ENCODE data around the gene ASB1. TPM values are rescaled to one million over a fixed set of nuclear protein-coding genes. Genes with fewer than 3 reads are reported as not detected.

The ASB1 gene
- total and polyA plus RNA-seq, 2 of the 13 experiments (the other 11 are each of a cell fraction or from before 2014, with no cell fraction given): 48.6 to 49.2 TPM

- Histone ChIP-seq H3K9ac (ENCODE audit: insufficient read depth, low read depth, low read length) (no peak overlapping the region), H3K4me2 (ENCODE audit: low read depth, low read length) (no peak overlapping the region), H3K27ac (ENCODE audit: extremely low read length, insufficient read depth, low read length) (no peak overlapping the region), H3K4me3 (replicated peaks in 1 of 3; ENCODE audit: insufficient read depth in 1 of 3, low read depth in 2 of 3, low read length in 3 of 3) (no peak overlapping the region), H2AFZ (ENCODE audit: low read length) (no peak overlapping the region), H3K9me3 (ENCODE audit: low read length) (no peaks in the 10 kb centered on the region), H3K4me1 (ENCODE audit: insufficient read depth, low read length) (peaks cover 4% of the 10 kb centered on the region), H3K79me2 (ENCODE audit: insufficient read depth, low read length) (no peaks in the 10 kb centered on the region), H3K36me3 (replicated peaks in 1 of 2; ENCODE audit: control insufficient read depth in 1 of 2, insufficient read depth in 2 of 2, low read length in 2 of 2) (peaks cover 0 to 3% of the 10 kb centered on the region in 2 experiments; a peak in 1 of 5 replicates), H4K20me1 (ENCODE audit: insufficient read depth, low read length) (no peaks in the 10 kb centered on the region), H3K27me3 (ENCODE audit: control insufficient read depth in 1 of 2, insufficient read depth in 2 of 2, low read length in 2 of 2) (no peaks in the 10 kb centered on the region)
- DNase-seq (ENCODE audit: low spot score) (no peak), FAIRE-seq (no peak), ATAC-seq (no peak)
- intact Hi-C loops (cut with micrococcal nuclease; ENCODE audit: unreplicated experiment) (no loop called here), in situ Hi-C loops (cut with HindIII; ENCODE audit: extremely low pct_ligation_motif_present, low pct_unique_long_range_greater_than_20kb) (no loop called here)
- CTCF ChIA-PET (ENCODE audit: low intra/inter-chr PET ratio, low total read pairs): no interaction called here
- no TSS peak for BruUV-seq (replicated peaks)
- POLR2A ChIA-PET: no interaction called here
- 93% methylated on average over 1 of the region's 1 CpG for WGBS (ENCODE audit: low lambda C conversion rate)
- no peak for TF ChIP-seq NCOA5 (CRISPR knock-in tag; IDR thresholded peaks at IDR 0.05)
- TF ChIP-seq TARDBP (CRISPR knock-in tag; IDR thresholded peaks at IDR 0.05): no peak
- TF ChIP-seq WIZ (CRISPR knock-in tag; IDR thresholded peaks at IDR 0.05): no peak
- no peak for TF ChIP-seq ZBTB1 (CRISPR knock-in tag; IDR thresholded peaks at IDR 0.05; ENCODE audit: borderline replicate concordance)
- TF ChIP-seq ZC3H13 (CRISPR knock-in tag; IDR thresholded peaks at IDR 0.05): no peak
- no peak for TF ChIP-seq CC2D1A (CRISPR knock-in tag; IDR thresholded peaks at IDR 0.05)
- TF ChIP-seq SNAI1 (CRISPR knock-in tag; IDR thresholded peaks at IDR 0.05; ENCODE audit: borderline replicate concordance): no peak
- TF ChIP-seq MLXIP (CRISPR knock-in tag; IDR thresholded peaks at IDR 0.05; ENCODE audit: borderline replicate concordance): no peak
- no peak for TF ChIP-seq PHF20 (CRISPR knock-in tag; IDR thresholded peaks at IDR 0.05)
- TF ChIP-seq AHDC1 (CRISPR knock-in tag; IDR thresholded peaks at IDR 0.05; ENCODE audit: borderline replicate concordance): no peak
- no peak for TF ChIP-seq FOXK1 (CRISPR knock-in tag; IDR thresholded peaks at IDR 0.05; ENCODE audit: borderline replicate concordance, low read depth)
- TF ChIP-seq HNRNPK (IDR thresholded peaks at IDR 0.05; ENCODE audit: low read depth, low read length, poor library complexity, severe bottlenecking): no peak
- TF ChIP-seq ZNF224 (CRISPR knock-in tag; IDR thresholded peaks at IDR 0.05): no peak
- TF ChIP-seq ZNF580 (CRISPR knock-in tag; IDR thresholded peaks at IDR 0.05; ENCODE audit: borderline replicate concordance, low read depth): no peak
- no peak for TF ChIP-seq SP140L (CRISPR knock-in tag; IDR thresholded peaks at IDR 0.05; ENCODE audit: borderline replicate concordance)
- TF ChIP-seq MYNN (CRISPR knock-in tag; IDR thresholded peaks at IDR 0.05; ENCODE audit: low read depth): no peak
- no peak for TF ChIP-seq TEF (CRISPR knock-in tag; IDR thresholded peaks at IDR 0.05)
These were observed 45.9 kb upstream of the ASB1 start for GRCh38 chr2:238380785-238381184.

All from HepG2 (cell line).